ENCODE results near the gene LLGL2. TPM values are rescaled to one million over a fixed set of nuclear protein-coding genes. Genes with fewer than 3 reads are reported as not detected.
A peak's percentile ranks its signal among the peaks of the same experiment; 100 is the strongest.

LLGL2 gene
- total RNA-seq, 4 donors from 2014 or later = 0.78 to 7.1 (median 1.4) TPM

DNA sequence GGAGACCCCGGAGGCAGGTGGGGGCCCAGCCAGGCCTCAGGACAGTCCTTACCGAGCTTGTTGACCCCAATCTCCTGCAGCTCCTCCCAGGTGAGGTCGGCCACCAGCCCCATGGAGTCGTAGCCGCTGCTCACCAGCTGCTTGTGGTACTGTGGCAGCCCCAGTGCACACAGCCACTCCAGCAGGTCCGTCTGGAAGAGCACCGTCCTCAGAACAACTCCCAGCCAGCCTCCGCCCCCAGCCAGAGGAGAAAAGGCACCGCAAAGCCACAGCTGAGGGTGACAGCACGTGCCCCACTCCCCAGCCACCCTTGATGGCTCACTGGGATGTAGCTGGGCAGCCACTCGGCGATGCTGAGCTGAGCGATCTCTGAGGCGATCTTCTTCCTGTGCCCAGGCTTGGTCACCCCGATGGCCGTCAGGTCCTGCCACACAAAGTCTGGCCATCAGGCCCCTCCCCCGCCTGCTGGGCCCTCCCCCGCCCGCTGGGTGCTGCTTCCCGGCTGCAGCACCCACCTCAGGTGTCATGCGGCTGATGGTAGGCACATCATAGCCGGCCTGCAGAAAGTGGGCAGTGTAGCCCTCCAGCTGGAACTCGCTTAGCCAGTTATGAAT is 22.1 kb upstream of the LLGL2 start:
- Histone ChIP-seq H3K4me1 (peaks cover 4 to 9% of the 10 kb centered on the region in 2 donors), H3K27ac (peak overlapping the region in 1 of 4 donors; percentile 60), H3K4me3 (no peak overlapping the region), H3K9me3 (no peaks in the 10 kb centered on the region), H3K36me3 (peaks cover 0 to 63% of the 10 kb centered on the region in 2 donors), H3K27me3 (no peaks in the 10 kb centered on the region)
- TF ChIP-seq, protein P1, sequence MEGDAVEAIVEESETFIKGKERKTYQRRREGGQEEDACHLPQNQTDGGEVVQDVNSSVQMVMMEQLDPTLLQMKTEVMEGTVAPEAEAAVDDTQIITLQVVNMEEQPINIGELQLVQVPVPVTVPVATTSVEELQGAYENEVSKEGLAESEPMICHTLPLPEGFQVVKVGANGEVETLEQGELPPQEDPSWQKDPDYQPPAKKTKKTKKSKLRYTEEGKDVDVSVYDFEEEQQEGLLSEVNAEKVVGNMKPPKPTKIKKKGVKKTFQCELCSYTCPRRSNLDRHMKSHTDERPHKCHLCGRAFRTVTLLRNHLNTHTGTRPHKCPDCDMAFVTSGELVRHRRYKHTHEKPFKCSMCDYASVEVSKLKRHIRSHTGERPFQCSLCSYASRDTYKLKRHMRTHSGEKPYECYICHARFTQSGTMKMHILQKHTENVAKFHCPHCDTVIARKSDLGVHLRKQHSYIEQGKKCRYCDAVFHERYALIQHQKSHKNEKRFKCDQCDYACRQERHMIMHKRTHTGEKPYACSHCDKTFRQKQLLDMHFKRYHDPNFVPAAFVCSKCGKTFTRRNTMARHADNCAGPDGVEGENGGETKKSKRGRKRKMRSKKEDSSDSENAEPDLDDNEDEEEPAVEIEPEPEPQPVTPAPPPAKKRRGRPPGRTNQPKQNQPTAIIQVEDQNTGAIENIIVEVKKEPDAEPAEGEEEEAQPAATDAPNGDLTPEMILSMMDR (IDR thresholded peaks at IDR 0.05 in 4 of 5, conservative IDR thresholded peaks at IDR 0.05 in 1 of 5) = no peak
- no peak for TF ChIP-seq POLR2A (IDR thresholded peaks at IDR 0.05)
- in situ Hi-C loops (cut with MboI; ENCODE audit: low sequenced_read_pairs in 4 of 4) = no loop called here
- no peak for ATAC-seq
- intact Hi-C loops (cut with DNase I; ENCODE audit: low total_unique reads) = no loop called here
- no peak for DNase-seq

DNA sequence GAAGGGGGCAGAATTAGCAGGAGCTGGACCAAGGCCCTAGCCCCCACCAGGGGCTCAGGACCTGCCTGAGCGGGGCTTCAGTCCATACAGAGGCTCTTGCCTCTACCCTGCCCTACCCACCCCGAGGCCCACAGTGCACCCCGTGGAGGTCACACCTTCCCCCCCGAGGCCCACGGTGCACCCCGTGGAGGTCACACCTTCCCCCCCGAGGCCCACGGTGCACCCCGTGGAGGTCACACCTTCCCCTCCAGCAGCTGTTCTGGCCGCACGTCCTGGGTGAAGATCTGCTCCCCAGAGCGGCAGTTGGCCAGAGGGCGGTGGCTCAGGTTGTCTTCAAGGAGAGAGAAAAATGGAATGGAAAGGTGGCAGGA is 21.5 kb upstream of the LLGL2 start:
- DNase-seq (no peak), ATAC-seq (no peak)
- H3K9me3 ChIP-seq = no peaks in the 10 kb centered on the region
- TF ChIP-seq POLR2A (IDR thresholded peaks at IDR 0.05) = no peak
- TF ChIP-seq, protein P1 (IDR thresholded peaks at IDR 0.05 in 4 of 5, conservative IDR thresholded peaks at IDR 0.05 in 1 of 5) = no peak
- peaks cover 0 to 60% of the 10 kb centered on the region in 2 donors for H3K36me3 ChIP-seq
- intact Hi-C loops (cut with DNase I; ENCODE audit: low total_unique reads) (no loop called here), in situ Hi-C loops (cut with MboI; ENCODE audit: low sequenced_read_pairs in 4 of 4) (no loop called here)
- peak overlapping the region in 3 of 4 donors; percentile 40 to 60 (median 45) for H3K27ac ChIP-seq
- H3K4me1 ChIP-seq = peaks cover 9 to 12% of the 10 kb centered on the region in 2 donors
- H3K4me3 ChIP-seq = no peak overlapping the region
- no peaks in the 10 kb centered on the region for H3K27me3 ChIP-seq

DNA sequence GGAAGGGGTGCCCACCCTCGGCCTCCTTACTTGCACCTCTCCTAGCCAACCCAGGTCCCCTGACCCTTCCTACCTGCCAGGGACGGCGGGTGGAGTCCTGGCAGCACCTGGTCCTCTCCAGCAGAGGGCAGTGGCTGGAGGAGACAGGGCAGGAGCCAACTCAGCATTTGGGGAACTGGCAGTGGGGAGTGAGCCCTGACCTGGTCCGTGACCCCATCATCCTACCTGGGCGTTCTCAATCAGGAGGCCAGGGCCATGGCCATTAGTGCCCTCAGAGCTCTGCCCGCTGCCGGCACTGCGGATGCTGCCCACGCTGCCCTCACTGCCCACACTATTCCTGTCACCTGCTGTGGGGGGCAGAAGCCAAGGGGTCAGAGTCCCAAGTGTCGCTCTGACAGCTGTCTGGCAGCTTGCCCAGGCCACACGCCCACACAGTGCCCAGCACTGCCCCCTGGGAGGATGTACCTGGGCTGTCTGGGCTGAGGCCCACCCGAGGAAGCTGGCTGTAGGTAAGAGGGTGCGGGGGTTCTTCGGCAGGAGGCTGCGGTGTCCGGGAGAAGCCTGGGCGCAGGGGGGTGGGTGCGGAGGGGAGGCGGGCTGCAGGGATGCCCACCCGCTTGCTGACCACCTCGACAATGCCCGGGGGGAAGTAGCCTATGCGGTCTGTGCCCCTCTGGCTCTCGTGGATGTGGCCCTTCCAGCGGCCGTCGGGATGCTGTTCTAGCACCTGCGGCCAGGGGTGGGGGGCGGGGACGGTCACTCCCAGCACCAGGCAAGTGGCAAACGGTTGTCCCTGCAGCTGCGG is 20.9 kb upstream of the LLGL2 start:
- in situ Hi-C loops (cut with MboI; ENCODE audit: low sequenced_read_pairs in 4 of 4) = no loop called here
- Histone ChIP-seq H3K36me3 (peaks cover 0 to 57% of the 10 kb centered on the region in 2 donors), H3K4me3 (no peak overlapping the region), H3K27me3 (no peaks in the 10 kb centered on the region), H3K4me1 (peaks cover 15 to 18% of the 10 kb centered on the region in 2 donors), H3K9me3 (no peaks in the 10 kb centered on the region), H3K27ac (peak overlapping the region; percentile 10 to 60 (median 42))
- intact Hi-C loops (cut with DNase I; ENCODE audit: low total_unique reads) = no loop called here
- no peak for TF ChIP-seq POLR2A (IDR thresholded peaks at IDR 0.05)
- TF ChIP-seq, protein P1 (IDR thresholded peaks at IDR 0.05 in 4 of 5, conservative IDR thresholded peaks at IDR 0.05 in 1 of 5) = peak; percentile 48 to 70 (median 62)
- ATAC-seq (peak in 1 of 2 donors; percentile 51), DNase-seq (peak in 1 of 2 donors; percentile 49)

DNA sequence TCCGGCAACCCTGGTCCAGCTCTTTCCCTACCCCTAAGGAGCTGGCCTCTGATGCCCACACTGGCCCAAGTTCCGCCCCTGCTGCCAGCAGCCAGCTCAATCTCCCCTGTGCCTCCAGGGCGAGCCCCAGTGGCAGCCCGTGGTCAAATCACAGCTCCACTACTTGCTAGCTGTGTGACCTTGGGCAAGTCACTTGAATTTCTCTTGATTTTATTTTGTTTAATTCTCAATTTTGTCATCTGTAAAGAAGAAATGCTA is 20.4 kb upstream of the LLGL2 start:
- DNase-seq = no peak
- peaks cover 0 to 53% of the 10 kb centered on the region in 2 donors for H3K36me3 ChIP-seq

More for the DNA sequence above, 20.4 kb upstream of the LLGL2 start:
- Histone ChIP-seq H3K9me3 (no peaks in the 10 kb centered on the region), H3K4me3 (no peak overlapping the region), H3K27ac (peak overlapping the region in 1 of 4 donors; percentile 60), H3K27me3 (no peaks in the 10 kb centered on the region), H3K4me1 (peaks cover 17 to 18% of the 10 kb centered on the region in 2 donors)
- in situ Hi-C loops (cut with MboI; ENCODE audit: low sequenced_read_pairs in 4 of 4) = no loop called here
- no peak for TF ChIP-seq POLR2A (IDR thresholded peaks at IDR 0.05)
- TF ChIP-seq, protein P1 (IDR thresholded peaks at IDR 0.05 in 4 of 5, conservative IDR thresholded peaks at IDR 0.05 in 1 of 5) = no peak
- intact Hi-C loops (cut with DNase I; ENCODE audit: low total_unique reads) = no loop called here
- ATAC-seq = no peak
